Activated B cell treated with CpG ODN at 0.5 μM for 24 hours (primary cell): Measurements from ENCODE around the gene LLPH. TPM values are rescaled to one million over a fixed set of nuclear protein-coding genes. Genes with fewer than 3 reads are reported as not detected.

Experiments
- ATAC-seq: fragments of 200-7000 bp; cut with Tn5 transposase; one replicate; pipeline ENCODE4 v1.10.0; 2021; ENCODE audit warnings: low read depth, mild to moderate bottlenecking, moderate library complexity
- CTCF ChIA-PET: fragments of 350-600 bp; sonication (Branson Sonifier 250); formaldehyde crosslinking; loops from one replicate; lab custom pipeline; 2021; ENCODE audit warnings: antibody characterized with exemption; lab: Charles Lee
- POLR2A ChIA-PET: fragments of 350-600 bp; sonication (Branson Sonifier 250); formaldehyde crosslinking; loops from one replicate; lab custom pipeline; 2021; ENCODE audit warnings: antibody characterized with exemption; lab: Charles Lee
- DNase-seq: peaks from one replicate; pipeline ENCODE4 v3.0.0; 2022
- H3K27ac Mint-ChIP-seq: one replicate; pipeline ENCODE4 v1.8.0; 2020; ENCODE audit warnings: mixed read lengths
- H3K27me3 Mint-ChIP-seq: one replicate; pipeline ENCODE4 v1.8.0; 2021; ENCODE audit warnings: mixed read lengths
- H3K36me3 Mint-ChIP-seq: one replicate; pipeline ENCODE4 v1.8.0; 2021; ENCODE audit warnings: low read depth, mixed read lengths
- H3K4me1 Mint-ChIP-seq: one replicate; pipeline ENCODE4 v1.8.0; 2021; ENCODE audit warnings: mixed read lengths
- H3K4me3 Mint-ChIP-seq: one replicate; pipeline ENCODE4 v1.8.0; 2020; ENCODE audit warnings: mild to moderate bottlenecking, mixed read lengths
- H3K9me3 Mint-ChIP-seq: one replicate; pipeline ENCODE4 v1.8.0; 2020; ENCODE audit warnings: mixed read lengths
- intact Hi-C: fragments of 100-400 bp; cut with micrococcal nuclease; formaldehyde crosslinking; loops from one replicate; pipeline ENCODE4 v1.15.1; 2024
- total RNA-seq: library from RNA; stranded (reverse); gene quantifications from 2 replicates; pipeline ENCODE4 v1.2.3, GENCODE V29; 2022
- TF ChIP-seq, protein P1 (sequence below): fragments of 200-600 bp; IDR thresholded peaks from one replicate; pipeline ENCODE4 v1.8.0; 2022; ENCODE audit warnings: antibody characterized with exemption, mild to moderate bottlenecking

Gene LLPH
- total RNA-seq, 1 donor from 2014 or later, result 29.5 TPM

DNA sequence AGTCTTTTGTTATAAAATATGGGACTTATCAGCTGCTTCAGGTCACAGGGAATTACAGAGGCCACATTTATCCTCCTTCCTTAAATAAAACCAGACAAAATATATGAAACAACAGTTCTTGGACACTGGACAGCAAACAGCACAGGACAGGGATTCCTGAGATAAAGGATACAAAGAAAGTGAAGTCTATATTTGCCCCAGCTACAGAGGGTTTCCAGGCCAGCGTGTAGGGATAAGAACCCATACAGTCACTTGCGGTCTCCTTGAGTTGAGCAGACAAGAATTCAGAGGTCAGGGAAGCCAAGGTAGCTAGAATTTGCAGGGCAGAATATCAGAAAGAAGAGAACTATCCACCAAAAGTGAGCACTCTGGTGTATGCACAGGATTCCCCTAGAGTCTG is 8.8 kb upstream of the LLPH start:
- no peaks in the 10 kb centered on the region for H3K4me1 Mint-ChIP-seq
- no peak for DNase-seq
- no peak for ATAC-seq
- intact Hi-C loops, result no loop called here
- H3K27me3 Mint-ChIP-seq, result no peaks in the 10 kb centered on the region
- peaks cover 72% of the 10 kb centered on the region for H3K36me3 Mint-ChIP-seq
- CTCF ChIA-PET, result no interaction called here
- peaks cover 7% of the 10 kb centered on the region for H3K9me3 Mint-ChIP-seq
- no peak overlapping the region for H3K4me3 Mint-ChIP-seq
- POLR2A ChIA-PET, result interaction anchor here (0.9 kb wide), 1 partner anchor 8 kb away, joined by 3 read pairs; no protein-coding TSS in a partner anchor
- TF ChIP-seq, protein P1, sequence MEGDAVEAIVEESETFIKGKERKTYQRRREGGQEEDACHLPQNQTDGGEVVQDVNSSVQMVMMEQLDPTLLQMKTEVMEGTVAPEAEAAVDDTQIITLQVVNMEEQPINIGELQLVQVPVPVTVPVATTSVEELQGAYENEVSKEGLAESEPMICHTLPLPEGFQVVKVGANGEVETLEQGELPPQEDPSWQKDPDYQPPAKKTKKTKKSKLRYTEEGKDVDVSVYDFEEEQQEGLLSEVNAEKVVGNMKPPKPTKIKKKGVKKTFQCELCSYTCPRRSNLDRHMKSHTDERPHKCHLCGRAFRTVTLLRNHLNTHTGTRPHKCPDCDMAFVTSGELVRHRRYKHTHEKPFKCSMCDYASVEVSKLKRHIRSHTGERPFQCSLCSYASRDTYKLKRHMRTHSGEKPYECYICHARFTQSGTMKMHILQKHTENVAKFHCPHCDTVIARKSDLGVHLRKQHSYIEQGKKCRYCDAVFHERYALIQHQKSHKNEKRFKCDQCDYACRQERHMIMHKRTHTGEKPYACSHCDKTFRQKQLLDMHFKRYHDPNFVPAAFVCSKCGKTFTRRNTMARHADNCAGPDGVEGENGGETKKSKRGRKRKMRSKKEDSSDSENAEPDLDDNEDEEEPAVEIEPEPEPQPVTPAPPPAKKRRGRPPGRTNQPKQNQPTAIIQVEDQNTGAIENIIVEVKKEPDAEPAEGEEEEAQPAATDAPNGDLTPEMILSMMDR, result no peak
- no peak overlapping the region for H3K27ac Mint-ChIP-seq

DNA sequence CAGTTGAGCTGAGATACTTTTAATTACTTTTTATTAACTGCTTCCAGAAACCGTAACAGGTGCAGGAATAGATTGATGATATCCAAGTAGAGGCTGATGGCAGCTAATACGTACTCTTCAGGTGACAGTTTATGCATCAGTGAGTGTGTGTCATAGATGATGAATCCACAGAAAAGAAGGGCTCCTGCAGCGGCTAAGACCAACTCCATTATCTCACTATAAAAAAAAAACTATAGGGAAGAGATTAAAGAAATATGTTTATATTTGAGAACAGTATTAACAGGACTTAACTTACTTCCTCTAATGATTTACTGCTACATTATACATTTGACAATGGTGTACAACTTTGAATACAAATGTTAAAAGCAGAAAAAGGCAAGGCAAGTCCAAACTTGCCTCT is 7.4 kb upstream of the LLPH start:
- Mint-ChIP-seq H3K27me3 (no peaks in the 10 kb centered on the region), H3K4me3 (no peak overlapping the region), H3K4me1 (no peaks in the 10 kb centered on the region), H3K36me3 (peaks cover 60% of the 10 kb centered on the region), H3K9me3 (peaks cover 7% of the 10 kb centered on the region), H3K27ac (no peak overlapping the region)
- DNase-seq (no peak), ATAC-seq (no peak)
- ChIA-PET CTCF (no interaction called here), POLR2A (no interaction called here)
- TF ChIP-seq, protein P1, result no peak
- intact Hi-C loops, result no loop called here

DNA sequence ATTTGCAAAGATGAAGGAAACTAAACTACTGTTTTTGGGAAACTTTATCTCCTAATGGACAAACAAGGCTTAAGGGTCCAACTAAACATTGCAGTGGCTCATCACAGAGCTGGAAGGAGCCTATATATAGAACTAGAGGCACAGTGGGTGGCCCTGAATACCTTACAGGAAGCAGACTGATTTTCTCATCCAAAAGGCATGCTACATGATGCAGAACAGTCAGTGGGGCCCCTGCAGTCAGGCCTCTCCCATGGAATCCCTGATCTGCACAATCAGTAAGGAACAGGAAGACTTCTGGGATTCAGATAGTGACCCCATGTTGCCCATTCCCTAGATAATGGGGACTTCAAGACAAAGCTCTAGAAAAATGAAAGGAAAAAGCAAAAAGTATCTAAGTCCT is 1.9 kb upstream of the LLPH start:
- ChIA-PET POLR2A (interaction anchor here (4.4 kb wide), 1 partner anchor 37 kb away, joined by 72 read pairs; the partner anchor contains the start of gene TMBIM4), CTCF (no interaction called here)
- Mint-ChIP-seq H3K4me1 (peaks cover 38% of the 10 kb centered on the region), H3K9me3 (no peaks in the 10 kb centered on the region), H3K4me3 (no peak overlapping the region), H3K27me3 (no peaks in the 10 kb centered on the region), H3K27ac (no peak overlapping the region), H3K36me3 (peaks cover 43% of the 10 kb centered on the region)
- DNase-seq (no peak), ATAC-seq (no peak)
- intact Hi-C loops, result loop anchor here (5.0 kb wide), 1 partner anchor 560 kb away; no protein-coding TSS in a partner anchor
- TF ChIP-seq, protein P1, result no peak

DNA sequence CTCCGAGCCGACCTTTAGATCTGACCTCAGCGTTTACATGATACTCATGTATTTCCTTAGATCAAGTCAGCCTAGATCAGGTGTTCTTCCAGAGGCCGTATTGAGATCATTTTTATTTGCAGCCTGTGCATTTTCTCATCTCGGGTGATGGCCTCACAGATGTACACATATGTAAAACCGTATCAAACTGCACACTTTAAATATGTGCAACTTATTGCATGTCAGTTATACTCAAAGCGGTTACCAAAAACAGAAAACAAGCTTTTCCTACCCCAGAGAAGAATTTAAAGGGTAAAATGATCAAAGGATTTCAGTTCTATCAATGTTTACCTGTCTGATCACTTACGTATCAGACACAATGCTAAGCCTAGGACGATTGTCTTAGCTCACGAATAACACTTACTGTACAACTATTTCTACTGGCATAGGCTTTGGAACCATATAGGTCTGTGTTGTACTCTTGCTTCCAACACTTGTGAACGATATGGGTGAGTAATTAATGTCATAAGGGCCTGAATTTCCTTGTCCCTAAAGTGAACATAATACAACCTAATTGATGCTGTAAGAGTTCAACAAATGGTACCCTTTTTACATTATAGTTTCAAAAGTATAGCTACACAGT is 628 bp upstream of the LLPH start:
- H3K4me3 Mint-ChIP-seq, result peak overlapping the region; percentile 99
- H3K4me1 Mint-ChIP-seq, result peaks cover 41% of the 10 kb centered on the region
- peak overlapping the region; percentile 96 for H3K27ac Mint-ChIP-seq
- intact Hi-C loops, result loop anchor here (1.0 to 5.0 kb wide), 5 partner anchors 57 to 1138 kb away; partner anchors contain the start of genes CAND1, HELB and LEMD3
- peaks cover 46% of the 10 kb centered on the region for H3K36me3 Mint-ChIP-seq
- H3K9me3 Mint-ChIP-seq, result no peaks in the 10 kb centered on the region
- ATAC-seq (no peak), DNase-seq (no peak)
- H3K27me3 Mint-ChIP-seq, result no peaks in the 10 kb centered on the region
- TF ChIP-seq, protein P1, result no peak
- CTCF ChIA-PET, result interaction anchor here (1.0 to 1.1 kb wide), 3 partner anchors 14 to 104 kb away, joined by 3 to 4 read pairs (median 3); no protein-coding TSS in a partner anchor
- POLR2A ChIA-PET, result interaction anchor here (0.6 to 4.4 kb wide), 12 partner anchors 8 to 1138 kb away, joined by 3 to 72 read pairs (median 4); partner anchors contain the start of genes CAND1, HELB, LEMD3 and TMBIM4

DNA sequence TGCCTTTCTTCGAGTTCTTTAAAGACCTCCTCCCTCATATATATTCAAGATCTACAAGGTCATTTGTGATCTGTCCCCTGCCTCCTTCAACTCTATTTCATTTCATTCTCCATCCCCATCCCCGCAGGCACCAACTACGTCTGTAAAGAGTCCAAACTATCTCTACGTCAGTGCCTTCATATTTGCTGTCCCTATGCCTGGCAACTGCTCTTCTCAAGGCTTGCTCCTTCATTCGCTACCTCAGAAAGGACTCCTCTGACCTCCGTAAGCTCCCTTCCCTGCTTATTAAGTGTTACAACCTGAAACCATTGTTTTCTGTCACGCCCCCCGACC is 650 bp downstream of the LLPH start:
- Mint-ChIP-seq H3K9me3 (no peaks in the 10 kb centered on the region), H3K4me1 (peaks cover 46% of the 10 kb centered on the region), H3K27ac (peak overlapping the region; percentile 96), H3K4me3 (peak overlapping the region; percentile 99), H3K27me3 (no peaks in the 10 kb centered on the region), H3K36me3 (peaks cover 54% of the 10 kb centered on the region)
- ATAC-seq (no peak), DNase-seq (no peak)
- ChIA-PET CTCF (no interaction called here), POLR2A (interaction anchor here (1.7 to 4.4 kb wide), 3 partner anchors 39 to 173 kb away, joined by 11 to 72 read pairs (median 12); partner anchors contain the start of genes HELB and TMBIM4)
- intact Hi-C loops, result loop anchor here (1.0 to 5.0 kb wide), 5 partner anchors 39 to 1139 kb away; partner anchors contain the start of genes CAND1, HELB and TMBIM4
- TF ChIP-seq, protein P1, result no peak
